Right atrium auricular region (tissue), 2 donors: ENCODE results near the gene TPSD1. TPM values are rescaled to one million over a fixed set of nuclear protein-coding genes. Genes with fewer than 3 reads are reported as not detected.

Experiments used
- DNase-seq: peaks from one replicate; pipeline ENCODE4 v3.0.0-alpha.2; 2019; ENCODE audit warnings: low spot score
- H3K27ac ChIP-seq, 2 donors: fragments of 200-600 bp; sonication (generic); 1 replicate in 1 of 2; 2 replicates in 1 of 2; pipeline ENCODE4 v1.5.1; 2016 to 2019
- H3K27me3 ChIP-seq, 2 donors: fragments of 200-600 bp; sonication (generic); one replicate each; pipeline versions ENCODE4 v1.5.1 to v1.6.0; 2017 to 2019
- H3K36me3 ChIP-seq: fragments of 200-600 bp; sonication (generic); one replicate; pipeline ENCODE4 v1.5.1; 2016
- H3K4me1 ChIP-seq, 2 donors: fragments of 200-600 bp; sonication (generic); one replicate each; pipeline versions ENCODE4 v1.5.1 to v1.6.0; 2017 to 2019
- H3K4me3 ChIP-seq, 2 donors: fragments of 200-600 bp; sonication (generic); 1 replicate in 1 of 2; 2 replicates in 1 of 2; pipeline ENCODE4 v1.5.1; 2017 to 2019; ENCODE audit warnings: mild to moderate bottlenecking in 1 of 2, moderate library complexity in 1 of 2
- H3K9me3 ChIP-seq, 2 donors: fragments of 200-600 bp; sonication (generic); one replicate each; pipeline ENCODE4 v1.5.1; 2019
- total RNA-seq, 2 donors: library from RNA; depleted of rRNA; stranded (reverse); fragments of >200 nt; gene quantifications; one replicate each; pipeline ENCODE4 v1.1.0, GENCODE V29; 2016
- TF ChIP-seq, protein P1 (sequence below), 2 donors: fragments of 200-600 bp; sonication (generic); IDR thresholded peaks; one replicate each; pipeline ENCODE4 v1.5.1; 2019; ENCODE audit warnings: antibody characterized with exemption in 2 of 2

Gene TPSD1
- total RNA-seq, 2 donors from 2014 or later: 0.63 TPM; not detected in 1

DNA sequence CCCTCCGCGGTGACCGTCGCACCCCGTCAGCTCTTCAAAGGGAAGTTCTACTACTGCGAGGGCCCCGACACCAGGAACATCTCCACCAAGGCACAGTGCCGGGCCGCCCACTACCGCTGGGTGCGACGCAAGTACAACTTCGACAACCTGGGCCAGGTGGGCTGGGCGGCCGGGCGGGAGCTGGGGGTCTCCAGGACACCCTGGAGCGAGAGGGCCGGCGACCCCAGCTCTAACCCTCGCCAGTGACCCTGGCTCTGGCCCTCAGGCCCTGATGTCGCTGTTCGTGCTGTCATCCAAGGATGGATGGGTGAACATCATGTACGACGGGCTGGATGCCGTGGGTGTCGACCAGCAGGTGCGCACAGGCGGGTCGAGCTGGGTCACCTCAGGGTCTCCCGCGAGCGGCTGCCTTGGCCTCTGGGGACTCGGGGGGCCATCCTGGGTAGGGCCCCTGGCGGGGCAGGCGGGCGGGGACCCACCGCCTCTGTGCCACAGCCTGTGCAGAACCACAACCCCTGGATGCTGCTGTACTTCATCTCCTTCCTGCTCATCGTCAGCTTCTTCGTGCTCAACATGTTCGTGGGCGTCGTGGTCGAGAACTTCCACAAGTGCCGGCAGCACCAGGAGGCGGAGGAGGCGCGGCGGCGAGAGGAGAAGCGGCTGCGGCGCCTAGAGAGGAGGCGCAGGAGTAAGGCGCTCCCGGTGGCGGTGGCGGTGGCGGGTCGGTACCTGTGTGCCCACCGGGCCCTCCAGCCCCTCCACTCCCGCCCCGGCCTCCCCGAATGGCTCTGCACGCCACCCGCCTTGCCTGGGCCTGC, 44.2 kb upstream of the TPSD1 start:
- TF ChIP-seq, protein P1, sequence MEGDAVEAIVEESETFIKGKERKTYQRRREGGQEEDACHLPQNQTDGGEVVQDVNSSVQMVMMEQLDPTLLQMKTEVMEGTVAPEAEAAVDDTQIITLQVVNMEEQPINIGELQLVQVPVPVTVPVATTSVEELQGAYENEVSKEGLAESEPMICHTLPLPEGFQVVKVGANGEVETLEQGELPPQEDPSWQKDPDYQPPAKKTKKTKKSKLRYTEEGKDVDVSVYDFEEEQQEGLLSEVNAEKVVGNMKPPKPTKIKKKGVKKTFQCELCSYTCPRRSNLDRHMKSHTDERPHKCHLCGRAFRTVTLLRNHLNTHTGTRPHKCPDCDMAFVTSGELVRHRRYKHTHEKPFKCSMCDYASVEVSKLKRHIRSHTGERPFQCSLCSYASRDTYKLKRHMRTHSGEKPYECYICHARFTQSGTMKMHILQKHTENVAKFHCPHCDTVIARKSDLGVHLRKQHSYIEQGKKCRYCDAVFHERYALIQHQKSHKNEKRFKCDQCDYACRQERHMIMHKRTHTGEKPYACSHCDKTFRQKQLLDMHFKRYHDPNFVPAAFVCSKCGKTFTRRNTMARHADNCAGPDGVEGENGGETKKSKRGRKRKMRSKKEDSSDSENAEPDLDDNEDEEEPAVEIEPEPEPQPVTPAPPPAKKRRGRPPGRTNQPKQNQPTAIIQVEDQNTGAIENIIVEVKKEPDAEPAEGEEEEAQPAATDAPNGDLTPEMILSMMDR (IDR thresholded peaks at IDR 0.05): no peak
- DNase-seq: no peak
- no peaks in the 10 kb centered on the region for H3K9me3 ChIP-seq
- no peaks in the 10 kb centered on the region for H3K36me3 ChIP-seq
- H3K4me1 ChIP-seq: no peaks in the 10 kb centered on the region
- no peaks in the 10 kb centered on the region for H3K27me3 ChIP-seq
- H3K4me3 ChIP-seq: no peak overlapping the region
- no peak overlapping the region for H3K27ac ChIP-seq

DNA sequence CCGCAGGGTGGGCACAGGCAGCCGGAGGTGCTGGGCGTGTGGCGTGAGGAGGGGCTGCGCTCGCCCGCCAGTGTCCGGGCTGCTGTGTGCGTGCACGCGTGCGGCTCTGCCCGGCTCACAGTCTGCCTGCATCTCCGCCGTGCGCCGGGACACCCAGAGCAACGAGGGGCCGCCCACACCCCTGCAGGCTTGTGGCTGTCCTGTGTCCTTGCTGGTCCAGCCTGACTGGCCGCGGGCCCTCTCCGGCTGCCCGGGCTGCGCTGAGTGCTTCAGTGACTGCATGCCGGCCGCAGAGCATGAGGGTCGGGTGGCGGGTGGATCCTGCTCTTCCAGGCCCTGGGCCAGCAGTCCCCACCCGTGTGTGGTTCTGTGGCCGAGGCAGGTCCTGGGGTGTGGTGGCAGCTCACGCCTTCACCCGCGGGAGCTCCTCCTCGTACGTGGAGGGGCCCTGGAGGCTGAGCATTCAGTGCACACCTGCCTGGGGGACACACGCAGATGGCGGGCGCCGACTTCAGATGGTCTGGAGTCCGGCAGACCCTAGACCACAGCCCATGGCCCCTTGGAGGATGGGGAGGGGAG, 43.2 kb upstream of the TPSD1 start:
- TF ChIP-seq, protein P1 (IDR thresholded peaks at IDR 0.05): no peak
- Histone ChIP-seq H3K9me3 (no peaks in the 10 kb centered on the region), H3K4me3 (no peak overlapping the region), H3K36me3 (no peaks in the 10 kb centered on the region), H3K4me1 (no peaks in the 10 kb centered on the region), H3K27me3 (no peaks in the 10 kb centered on the region), H3K27ac (no peak overlapping the region)
- no peak for DNase-seq

DNA sequence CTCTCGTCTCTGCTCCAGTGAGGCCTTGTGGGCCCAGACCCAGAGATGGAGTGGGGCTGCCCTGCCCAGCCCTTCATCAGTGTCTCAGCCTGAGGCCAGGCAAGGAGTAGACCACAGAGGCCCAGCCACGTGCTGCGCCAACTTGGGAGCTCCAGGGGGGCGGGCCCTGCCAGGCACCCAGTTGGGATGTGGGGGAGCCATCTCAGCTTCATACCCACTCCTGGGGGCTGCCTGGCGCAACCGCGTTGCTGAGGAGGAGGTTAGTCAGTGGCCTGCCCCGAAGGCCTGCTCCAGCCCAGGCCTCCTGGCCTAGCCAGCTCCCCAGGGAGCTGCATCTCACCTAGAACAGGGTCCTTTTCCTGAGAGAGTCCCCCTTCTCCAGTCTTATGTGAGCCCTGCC, 42.6 kb upstream of the TPSD1 start:
- TF ChIP-seq, protein P1 (IDR thresholded peaks at IDR 0.05): no peak
- Histone ChIP-seq H3K36me3 (no peaks in the 10 kb centered on the region), H3K4me3 (no peak overlapping the region), H3K27ac (no peak overlapping the region), H3K4me1 (no peaks in the 10 kb centered on the region), H3K27me3 (no peaks in the 10 kb centered on the region), H3K9me3 (no peaks in the 10 kb centered on the region)
- no peak for DNase-seq

DNA sequence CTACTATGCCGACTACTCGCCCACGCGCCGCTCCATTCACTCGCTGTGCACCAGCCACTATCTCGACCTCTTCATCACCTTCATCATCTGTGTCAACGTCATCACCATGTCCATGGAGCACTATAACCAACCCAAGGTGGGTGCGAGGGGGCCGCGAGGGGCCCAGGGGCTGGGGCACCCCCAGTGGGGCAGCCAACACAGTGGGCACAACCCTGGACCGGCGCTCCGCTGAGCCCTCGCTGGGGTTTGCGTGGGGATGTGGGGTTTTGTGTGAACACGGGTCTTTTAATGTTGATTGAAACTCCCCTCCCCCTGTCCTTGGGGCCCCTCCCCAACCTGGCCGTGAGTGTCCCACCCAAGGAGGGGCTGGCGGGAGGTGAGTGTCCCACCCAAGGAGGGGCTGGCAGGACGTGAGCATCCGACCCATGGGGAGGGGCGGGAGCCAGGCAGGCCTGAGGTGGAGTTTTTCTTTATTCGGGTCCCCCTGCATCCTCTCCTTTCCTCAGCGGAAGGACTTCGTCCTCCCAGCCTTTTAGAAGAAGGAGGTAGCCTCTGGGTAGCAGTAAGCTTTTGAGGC, 42.0 kb upstream of the TPSD1 start:
- Histone ChIP-seq H3K4me1 (no peaks in the 10 kb centered on the region), H3K9me3 (no peaks in the 10 kb centered on the region), H3K4me3 (no peak overlapping the region), H3K36me3 (no peaks in the 10 kb centered on the region), H3K27ac (no peak overlapping the region), H3K27me3 (no peaks in the 10 kb centered on the region)
- TF ChIP-seq, protein P1 (IDR thresholded peaks at IDR 0.05): no peak
- DNase-seq: no peak

DNA sequence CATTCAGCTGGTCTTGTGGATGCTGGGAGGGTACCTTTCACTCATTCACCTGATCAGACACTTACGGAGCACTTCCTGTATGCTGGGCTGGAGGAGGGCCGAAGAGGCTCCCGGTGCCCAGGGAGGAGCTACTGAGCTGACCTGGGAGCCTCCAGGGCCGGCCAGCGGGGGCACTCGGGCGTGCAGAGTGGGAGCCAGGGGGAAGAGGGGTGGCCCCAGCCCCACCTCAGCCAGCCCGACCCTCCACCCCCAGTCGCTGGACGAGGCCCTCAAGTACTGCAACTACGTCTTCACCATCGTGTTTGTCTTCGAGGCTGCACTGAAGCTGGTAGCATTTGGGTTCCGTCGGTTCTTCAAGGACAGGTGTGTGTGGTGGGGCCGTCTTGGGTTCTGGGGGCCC, 41.1 kb upstream of the TPSD1 start:
- Histone ChIP-seq H3K27ac (no peak overlapping the region), H3K9me3 (no peaks in the 10 kb centered on the region), H3K36me3 (no peaks in the 10 kb centered on the region), H3K4me1 (no peaks in the 10 kb centered on the region), H3K27me3 (no peaks in the 10 kb centered on the region), H3K4me3 (no peak overlapping the region)
- DNase-seq: no peak
- TF ChIP-seq, protein P1 (IDR thresholded peaks at IDR 0.05): no peak
